ENCODE results near the gene PLS1. TPM values are rescaled to one million over a fixed set of nuclear protein-coding genes. Genes with fewer than 3 reads are reported as not detected.
"Not testable (repeated sequence)": the region's sequence is repeated elsewhere in the genome, so short reads cannot be mapped to it uniquely, and the experiment has no call there.

PLS1 gene
- total RNA-seq, 1 donor from 2014 or later, result 21.8 TPM

- Histone ChIP-seq H3K27me3 (ENCODE audit: control insufficient read depth, insufficient read depth, low read length) (no peaks in the 10 kb centered on the region), H3K36me3 (ENCODE audit: control insufficient read depth, insufficient read depth, low read length) (no peaks in the 10 kb centered on the region), H3K4me3 (ENCODE audit: low read depth, low read length) (no peak overlapping the region)
- DNase-seq (ENCODE audit: low read depth), result no peak
- TF ChIP-seq CTCF (IDR thresholded peaks at IDR 0.05; ENCODE audit: insufficient read depth, low read length, poor library complexity, severe bottlenecking), result no peak
Measured at GRCh38 chr3:142705198-142705597, 109.0 kb downstream of the PLS1 start.

GRCh38 chr3:142706321-142707127 lies 110.3 kb downstream of the PLS1 start:
- H3K4me3 ChIP-seq (ENCODE audit: low read depth, low read length), result no peak overlapping the region
- H3K36me3 ChIP-seq (ENCODE audit: control insufficient read depth, insufficient read depth, low read length), result no peaks in the 10 kb centered on the region
- H3K27me3 ChIP-seq (ENCODE audit: control insufficient read depth, insufficient read depth, low read length), result no peaks in the 10 kb centered on the region
- no peak for TF ChIP-seq CTCF (IDR thresholded peaks at IDR 0.05; ENCODE audit: insufficient read depth, low read length, poor library complexity, severe bottlenecking)
- no peak for DNase-seq (ENCODE audit: low read depth)

- no peak for DNase-seq (ENCODE audit: low read depth)
- H3K4me3 ChIP-seq (ENCODE audit: low read depth, low read length), result no peak overlapping the region
- no peaks in the 10 kb centered on the region for H3K36me3 ChIP-seq (ENCODE audit: control insufficient read depth, insufficient read depth, low read length)
- no peaks in the 10 kb centered on the region for H3K27me3 ChIP-seq (ENCODE audit: control insufficient read depth, insufficient read depth, low read length)
- TF ChIP-seq CTCF (IDR thresholded peaks at IDR 0.05; ENCODE audit: insufficient read depth, low read length, poor library complexity, severe bottlenecking), result no peak
Measured at GRCh38 chr3:142709207-142709606, 113.0 kb downstream of the PLS1 start.

- H3K27me3 ChIP-seq (ENCODE audit: control insufficient read depth, insufficient read depth, low read length); H3K4me3 ChIP-seq (ENCODE audit: low read depth, low read length); H3K36me3 ChIP-seq (ENCODE audit: control insufficient read depth, insufficient read depth, low read length); DNase-seq (ENCODE audit: low read depth): not testable (repeated sequence)
Measured at GRCh38 chr3:142714882-142715281, 118.7 kb downstream of the PLS1 start.

GRCh38 chr3:142716102-142716501 lies 119.9 kb downstream of the PLS1 start:
- H3K27me3 ChIP-seq (ENCODE audit: control insufficient read depth, insufficient read depth, low read length), result no peaks in the 10 kb centered on the region
- DNase-seq (ENCODE audit: low read depth), result no peak
- TF ChIP-seq CTCF (IDR thresholded peaks at IDR 0.05; ENCODE audit: insufficient read depth, low read length, poor library complexity, severe bottlenecking), result no peak
- H3K4me3 ChIP-seq (ENCODE audit: low read depth, low read length), result no peak overlapping the region
- H3K36me3 ChIP-seq (ENCODE audit: control insufficient read depth, insufficient read depth, low read length), result no peaks in the 10 kb centered on the region

GRCh38 chr3:142723665-142723967 lies 127.4 kb downstream of the PLS1 start:
- peak overlapping the region; percentile 59 for H3K4me3 ChIP-seq (ENCODE audit: low read depth, low read length)
- TF ChIP-seq CTCF (IDR thresholded peaks at IDR 0.05; ENCODE audit: insufficient read depth, low read length, poor library complexity, severe bottlenecking), result no peak
- H3K36me3 ChIP-seq (ENCODE audit: control insufficient read depth, insufficient read depth, low read length), result no peaks in the 10 kb centered on the region
- no peaks in the 10 kb centered on the region for H3K27me3 ChIP-seq (ENCODE audit: control insufficient read depth, insufficient read depth, low read length)
- DNase-seq (ENCODE audit: low read depth), result no peak

Measured in kidney epithelial cell (primary cell).